ENCODE measurements around the gene FAM81B.

The FAM81B gene

DNA sequence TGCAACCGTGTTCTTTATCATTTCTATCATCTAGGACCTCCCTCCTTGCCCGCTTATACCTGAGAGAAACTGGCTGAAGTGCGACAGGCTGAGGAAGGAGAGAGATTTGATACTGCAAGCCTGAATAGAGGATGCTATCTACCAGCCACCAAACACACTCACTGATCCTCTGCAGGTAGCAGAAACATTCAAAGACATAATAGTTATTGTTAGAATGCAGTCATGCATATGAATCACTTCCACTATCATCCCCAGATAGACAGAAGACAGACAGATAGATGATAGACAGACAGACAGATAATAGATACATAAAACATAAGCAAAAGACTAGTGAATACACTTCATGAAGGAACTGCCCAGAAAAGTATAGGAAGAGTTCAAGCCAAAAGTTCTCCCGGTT lies 32.9 kb downstream of the FAM81B start:
- H3K4me3 ChIP-seq (ENCODE audit: low read depth, low read length) = no peak overlapping the region
- TF ChIP-seq, protein P1, sequence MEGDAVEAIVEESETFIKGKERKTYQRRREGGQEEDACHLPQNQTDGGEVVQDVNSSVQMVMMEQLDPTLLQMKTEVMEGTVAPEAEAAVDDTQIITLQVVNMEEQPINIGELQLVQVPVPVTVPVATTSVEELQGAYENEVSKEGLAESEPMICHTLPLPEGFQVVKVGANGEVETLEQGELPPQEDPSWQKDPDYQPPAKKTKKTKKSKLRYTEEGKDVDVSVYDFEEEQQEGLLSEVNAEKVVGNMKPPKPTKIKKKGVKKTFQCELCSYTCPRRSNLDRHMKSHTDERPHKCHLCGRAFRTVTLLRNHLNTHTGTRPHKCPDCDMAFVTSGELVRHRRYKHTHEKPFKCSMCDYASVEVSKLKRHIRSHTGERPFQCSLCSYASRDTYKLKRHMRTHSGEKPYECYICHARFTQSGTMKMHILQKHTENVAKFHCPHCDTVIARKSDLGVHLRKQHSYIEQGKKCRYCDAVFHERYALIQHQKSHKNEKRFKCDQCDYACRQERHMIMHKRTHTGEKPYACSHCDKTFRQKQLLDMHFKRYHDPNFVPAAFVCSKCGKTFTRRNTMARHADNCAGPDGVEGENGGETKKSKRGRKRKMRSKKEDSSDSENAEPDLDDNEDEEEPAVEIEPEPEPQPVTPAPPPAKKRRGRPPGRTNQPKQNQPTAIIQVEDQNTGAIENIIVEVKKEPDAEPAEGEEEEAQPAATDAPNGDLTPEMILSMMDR (IDR thresholded peaks at IDR 0.05; ENCODE audit: low read depth, low read length, missing control alignments) = no peak
- DNase-seq (ENCODE audit: low read depth) = no peak

DNA sequence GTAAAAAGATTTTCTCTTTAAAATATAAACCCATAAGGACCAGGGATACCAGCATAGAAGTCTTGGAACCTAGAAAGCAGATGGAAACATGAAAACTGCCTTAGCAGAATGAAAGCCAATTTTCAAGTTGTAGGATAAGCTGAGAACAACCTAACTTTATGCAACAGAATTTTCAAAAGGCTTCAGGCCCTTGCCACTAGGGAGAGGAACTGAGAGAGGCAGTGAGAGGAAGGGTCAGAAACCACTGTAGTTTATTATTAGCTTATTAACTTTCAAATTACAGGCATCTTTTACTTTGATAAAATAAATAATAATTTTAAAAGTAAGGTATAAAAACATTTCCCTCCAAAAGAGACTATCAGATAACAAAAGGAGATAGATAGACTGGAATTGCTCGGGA lies 33.4 kb downstream of the FAM81B start:
- TF ChIP-seq, protein P1 (IDR thresholded peaks at IDR 0.05; ENCODE audit: low read depth, low read length, missing control alignments) = no peak
- DNase-seq (ENCODE audit: low read depth) = no peak
- H3K4me3 ChIP-seq (ENCODE audit: low read depth, low read length) = no peak overlapping the region

DNA sequence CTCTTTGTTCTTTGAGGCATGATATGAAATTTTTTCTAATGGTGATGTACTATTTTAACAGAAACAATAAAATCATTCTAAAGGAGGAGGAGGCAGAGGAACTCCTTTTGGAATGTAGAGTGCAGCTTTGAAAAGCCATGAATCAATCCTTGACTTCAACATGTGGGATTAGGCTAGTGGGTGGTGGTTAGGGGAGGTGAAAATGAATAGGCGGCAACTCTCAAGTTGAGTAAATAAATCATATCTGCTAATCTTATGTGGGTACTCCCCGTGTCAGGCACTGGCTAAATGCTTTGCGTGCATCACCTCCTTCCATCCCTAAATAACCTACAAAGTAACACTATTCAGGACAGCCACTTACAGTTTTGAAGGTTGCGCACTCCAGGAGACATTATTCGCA lies 35.1 kb downstream of the FAM81B start:
- no peak overlapping the region for H3K4me3 ChIP-seq (ENCODE audit: low read depth, low read length)
- TF ChIP-seq, protein P1 (IDR thresholded peaks at IDR 0.05; ENCODE audit: low read depth, low read length, missing control alignments) = no peak
- DNase-seq (ENCODE audit: low read depth) = no peak

DNA sequence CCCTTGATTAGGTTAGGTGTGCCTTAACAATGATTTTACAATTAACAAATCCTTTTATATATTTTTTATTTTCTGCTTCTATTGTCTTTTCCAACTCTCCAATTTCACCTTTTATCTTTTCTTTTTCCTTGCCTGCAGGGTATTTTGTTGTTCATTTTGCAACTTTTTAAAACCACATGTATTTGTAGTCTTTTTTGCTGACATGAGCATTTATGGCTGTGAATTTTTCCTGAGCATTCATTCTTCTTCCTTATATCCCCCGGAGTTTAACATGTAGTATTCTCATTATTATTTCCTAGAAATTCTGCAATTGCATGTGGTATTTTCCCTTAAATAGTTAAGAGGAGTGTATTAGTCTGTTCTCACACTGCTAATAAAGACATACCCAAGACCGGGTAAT lies 41.6 kb downstream of the FAM81B start:
- TF ChIP-seq, protein P1 (IDR thresholded peaks at IDR 0.05; ENCODE audit: low read depth, low read length, missing control alignments) = no peak
- no peak for DNase-seq (ENCODE audit: low read depth)
- H3K4me3 ChIP-seq (ENCODE audit: low read depth, low read length) = no peak overlapping the region

DNA sequence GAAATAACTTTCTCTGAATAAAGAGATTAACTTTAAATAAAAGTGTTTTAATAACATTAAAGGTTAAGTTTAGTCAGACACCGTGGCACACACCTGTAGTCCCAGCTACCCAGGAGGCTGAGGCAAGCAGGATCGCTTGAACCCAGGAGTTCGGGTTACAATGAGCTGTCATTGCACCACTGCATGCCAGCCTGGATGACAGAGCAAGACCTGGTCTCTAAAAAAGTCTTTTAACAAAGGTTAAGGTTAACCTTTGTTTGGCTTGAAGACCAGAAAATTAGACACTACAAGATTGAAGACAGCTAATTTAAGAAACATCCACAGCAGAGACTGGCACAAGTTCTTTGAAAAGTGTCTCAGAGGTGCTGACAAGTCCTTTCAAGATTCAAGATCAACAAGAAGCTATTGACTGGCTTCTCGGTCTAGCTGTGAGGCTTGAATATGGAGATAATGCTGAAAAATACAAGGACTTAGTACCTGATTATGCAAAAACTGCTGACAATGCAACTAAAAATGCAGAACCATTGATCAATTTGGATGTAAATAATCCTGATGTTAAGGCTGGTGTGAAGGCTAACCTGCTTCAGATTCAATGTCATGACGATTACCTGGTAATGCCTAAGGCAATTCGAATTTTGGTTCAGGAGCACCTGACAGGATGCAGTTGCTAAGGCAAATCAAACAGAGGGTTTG lies 48.8 kb downstream of the FAM81B start:
- no peak overlapping the region for H3K4me3 ChIP-seq (ENCODE audit: low read depth, low read length)
- DNase-seq (ENCODE audit: low read depth) = no peak
- TF ChIP-seq, protein P1 (IDR thresholded peaks at IDR 0.05; ENCODE audit: low read depth, low read length, missing control alignments) = no peak

DNA sequence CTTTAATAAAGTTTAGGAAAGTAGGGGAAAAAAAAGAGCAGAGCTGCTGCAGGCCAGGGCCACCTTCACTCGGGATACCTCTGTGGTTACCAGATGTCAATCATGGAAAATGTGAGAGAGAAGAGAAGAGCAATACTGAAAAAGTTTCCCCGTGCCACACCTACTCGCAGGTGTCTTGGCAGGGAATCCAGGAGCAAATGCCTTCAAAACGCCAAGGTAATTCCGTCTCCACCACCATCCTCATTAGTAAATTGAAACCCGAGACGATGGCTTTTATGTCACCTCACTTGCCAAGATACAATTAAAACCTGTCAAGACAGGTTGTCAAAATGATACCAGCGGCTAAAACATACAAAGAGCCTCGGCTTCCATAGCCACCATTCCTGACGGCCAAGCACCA lies 49.7 kb downstream of the FAM81B start:
- no peak overlapping the region for H3K4me3 ChIP-seq (ENCODE audit: low read depth, low read length)
- DNase-seq (ENCODE audit: low read depth) = no peak
- TF ChIP-seq, protein P1 (IDR thresholded peaks at IDR 0.05; ENCODE audit: low read depth, low read length, missing control alignments) = no peak

DNA sequence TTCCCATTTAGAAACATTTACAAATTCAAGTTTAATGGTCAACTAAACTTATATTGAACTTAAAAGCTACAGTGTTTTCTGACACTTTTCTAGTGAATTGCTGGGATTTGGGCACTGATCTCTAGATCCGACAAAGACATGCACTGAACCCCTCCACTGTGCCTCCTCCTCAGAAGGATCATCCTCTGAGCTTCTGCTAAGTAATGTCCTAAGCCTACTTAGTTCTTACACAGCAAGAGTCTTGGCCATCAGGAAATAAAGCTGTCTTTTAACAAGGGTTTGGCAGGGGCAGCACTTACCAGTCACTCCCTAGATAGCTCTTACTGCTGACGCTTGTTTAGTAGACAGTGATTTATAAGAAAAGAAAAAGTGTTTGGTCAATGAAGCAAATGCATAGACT lies 50.5 kb downstream of the FAM81B start:
- TF ChIP-seq, protein P1 (IDR thresholded peaks at IDR 0.05; ENCODE audit: low read depth, low read length, missing control alignments) = no peak
- no peak for DNase-seq (ENCODE audit: low read depth)

More for the DNA sequence above, 50.5 kb downstream of the FAM81B start:
- H3K4me3 ChIP-seq (ENCODE audit: low read depth, low read length) = no peak overlapping the region
